GM10248 (cell line): ENCODE measurements around the gene SNX1.
A peak's percentile ranks its signal among the peaks of the same experiment; 100 is the strongest.

Source experiments
- CTCF ChIA-PET: fragments of 300-600 bp; sonication (Branson Sonifier 250); formaldehyde crosslinking; extraction: SDS; loops from one replicate; lab custom pipeline; 2021; ENCODE audit warnings: antibody characterized with exemption; lab: Yijun Ruan, JAX
- POLR2A ChIA-PET: fragments of 350-650 bp; sonication (Branson Sonifier 250); formaldehyde crosslinking; extraction: SDS; loops from one replicate; lab custom pipeline; 2020; ENCODE audit warnings: antibody characterized with exemption; lab: Yijun Ruan, JAX
- DNase-seq: peaks from one replicate; pipeline ENCODE4 v3.0.0; 2012; ENCODE audit errors: extremely low spot score
- CTCF ChIP-seq: IDR thresholded peaks from 2 replicates; pipeline ENCODE4 v1.5.1; 2012; ENCODE audit warnings: mild to moderate bottlenecking, low read depth; ENCODE audit errors: extremely low read depth, missing control alignments, control extremely low read depth

SNX1 gene

GRCh38 chr15:64082757-64083156 lies 13.0 kb upstream of the SNX1 start:
- ChIA-PET CTCF (interaction anchor here (1.0 to 2.5 kb wide), 3 partner anchors 10 to 16 kb away, joined by 3 to 7 read pairs (median 4); no protein-coding TSS in a partner anchor), POLR2A (no interaction called here)
- TF ChIP-seq CTCF = no peak
- no peak for DNase-seq

GRCh38 chr15:64089543-64090280 lies 6.1 kb upstream of the SNX1 start:
- peak; percentile 60 for DNase-seq
- ChIA-PET CTCF (interaction anchor here (0.6 to 4.3 kb wide), 8 partner anchors 15 to 338 kb away, joined by 3 to 28 read pairs (median 3); no protein-coding TSS in a partner anchor), POLR2A (no interaction called here)
- no peak for TF ChIP-seq CTCF

- no peak for TF ChIP-seq CTCF
- ChIA-PET CTCF (interaction anchor here (0.8 to 4.3 kb wide), 4 partner anchors 16 to 338 kb away, joined by 3 to 28 read pairs (median 6); no protein-coding TSS in a partner anchor), POLR2A (no interaction called here)
- peak; percentile 45 for DNase-seq
Observed at GRCh38 chr15:64090527-64090926, 5.3 kb upstream of the SNX1 start.

- DNase-seq = no peak
- POLR2A ChIA-PET = interaction anchor here (0.9 kb wide), 1 partner anchor 61 kb away, joined by 3 read pairs; no protein-coding TSS in a partner anchor
- peak; percentile 26 for TF ChIP-seq CTCF
- CTCF ChIA-PET = interaction anchor here (0.7 to 7.1 kb wide), 9 partner anchors 14 to 482 kb away, joined by 3 to 33 read pairs (median 3); partner anchors contain the start of genes DAPK2 and SNX22
Observed at GRCh38 chr15:64092075-64092820, 3.5 kb upstream of the SNX1 start.

- POLR2A ChIA-PET = interaction anchor here (0.5 to 0.9 kb wide), 4 partner anchors 18 to 1203 kb away, joined by 3 to 4 read pairs (median 3); no protein-coding TSS in a partner anchor
- TF ChIP-seq CTCF = peak; percentile 38
- CTCF ChIA-PET = interaction anchor here (0.7 to 7.1 kb wide), 14 partner anchors 9 to 483 kb away, joined by 3 to 33 read pairs (median 4); partner anchors contain the start of genes DAPK2 and SNX22
- DNase-seq = peak; percentile 42
Observed at GRCh38 chr15:64092864-64093626, 2.7 kb upstream of the SNX1 start.
